Measurements from ENCODE around the gene CXCR1. TPM values are rescaled to one million over a fixed set of nuclear protein-coding genes. Genes with fewer than 3 reads are reported as not detected.
A peak's percentile ranks its signal among the peaks of the same experiment; 100 is the strongest.

Gene CXCR1
- total RNA-seq, 1 experiment from 2014 or later = not detected

DNA sequence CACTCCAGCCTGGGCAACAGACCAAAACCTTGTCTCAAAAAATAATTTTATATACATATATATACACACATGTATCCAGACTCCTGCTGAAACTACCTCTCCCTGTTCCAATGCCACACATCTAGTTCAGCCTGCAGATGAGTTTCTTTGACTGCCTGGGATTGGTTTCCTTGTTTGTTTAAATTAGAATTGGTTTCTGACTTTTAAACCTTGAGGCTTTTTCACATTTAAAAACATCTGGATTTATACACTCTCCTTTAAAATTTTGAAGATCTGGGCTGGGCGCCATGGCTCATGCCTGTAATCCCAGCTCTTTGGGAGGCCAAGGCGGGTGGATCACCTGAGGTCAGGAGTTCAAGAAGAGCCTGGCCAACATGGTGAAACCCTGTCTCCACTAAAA lies 21.8 kb upstream of the CXCR1 start:
- no peak for DNase-seq

DNA sequence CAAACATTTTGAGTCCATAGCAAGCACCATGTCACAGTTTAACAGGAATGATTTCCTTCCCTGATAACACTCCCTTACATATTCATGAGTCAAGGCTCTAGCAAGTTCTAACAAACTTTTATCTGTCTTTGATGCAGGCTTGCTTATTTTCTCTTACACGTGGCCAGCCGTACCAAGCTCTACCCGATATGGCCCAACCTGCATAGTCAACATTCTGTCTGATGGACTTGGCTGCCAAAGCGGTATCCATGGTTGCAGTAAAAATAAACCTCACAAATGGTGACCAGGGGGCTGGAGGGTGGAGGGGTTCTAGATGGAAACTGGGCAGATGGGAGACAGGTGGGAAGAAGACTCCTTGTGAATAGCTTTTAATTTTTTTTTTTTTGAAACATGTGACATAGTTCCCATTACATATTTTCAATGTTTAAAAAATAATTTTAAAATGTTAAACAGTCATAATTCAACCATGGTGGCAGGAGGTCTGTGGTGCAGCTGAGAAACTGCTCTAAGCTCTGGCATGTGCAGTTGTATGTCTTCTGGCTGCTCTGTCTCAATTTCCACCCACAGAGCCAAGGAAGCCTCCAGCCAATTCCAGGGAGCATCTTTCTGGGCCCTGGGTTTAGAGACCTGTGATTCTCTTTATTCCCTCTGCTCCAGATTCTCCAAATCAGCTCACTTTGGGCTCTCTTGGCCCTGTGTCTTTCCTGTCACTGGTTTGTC lies 20.7 kb upstream of the CXCR1 start:
- Histone ChIP-seq H3K36me3 (ENCODE audit: low read depth, low read length) (no peaks in the 10 kb centered on the region), H3K27ac (ENCODE audit: low read length) (no peak overlapping the region), H2AFZ (ENCODE audit: low read length) (no peak overlapping the region; the same call in 1 of the 2 replicates), H3K4me3 (ENCODE audit: low read length) (no peak overlapping the region), H3F3A (ENCODE audit: low read length, unreplicated experiment) (no peaks in the 10 kb centered on the region), H3K4me1 (ENCODE audit: insufficient read depth, low read length) (0 out of 2 replicates have a peak, but pooled peaks cover 4% of the 10 kb centered on the region), H3K4me2 (ENCODE audit: low read length) (no peak overlapping the region), H4K20me1 (ENCODE audit: low read length) (no peaks in the 10 kb centered on the region), H3K9me2 (replicated peaks; ENCODE audit: low read length) (no peaks in the 10 kb centered on the region), H3K79me2 (ENCODE audit: low read length) (no peaks in the 10 kb centered on the region), H3K9ac (ENCODE audit: low read length) (no peak overlapping the region), H3K27me3 (ENCODE audit: low read length) (peaks cover 8% of the 10 kb centered on the region), H3K9me3 (ENCODE audit: low read length) (no peaks in the 10 kb centered on the region)
- ATAC-seq (no peak), DNase-seq (no peak)
- intact Hi-C loops (cut with micrococcal nuclease) = loop anchor here (2.0 to 10.0 kb wide), 3 partner anchors 41 to 167 kb away; partner anchors contain the start of genes AAMP, CATIP and PNKD
- ChIA-PET POLR2A (ENCODE audit: unreplicated experiment) (no interaction called here), CTCF (no interaction called here)
- BruUV-seq (replicated peaks) = no TSS peak
- TF ChIP-seq EZH2 (IDR thresholded peaks at IDR 0.05; ENCODE audit: low read length, unreplicated experiment) (no peak), EZH2phosphoT487 (IDR thresholded peaks at IDR 0.05; ENCODE audit: borderline replicate concordance, low read length) (no peak)
- TF ChIP-seq, protein P1, sequence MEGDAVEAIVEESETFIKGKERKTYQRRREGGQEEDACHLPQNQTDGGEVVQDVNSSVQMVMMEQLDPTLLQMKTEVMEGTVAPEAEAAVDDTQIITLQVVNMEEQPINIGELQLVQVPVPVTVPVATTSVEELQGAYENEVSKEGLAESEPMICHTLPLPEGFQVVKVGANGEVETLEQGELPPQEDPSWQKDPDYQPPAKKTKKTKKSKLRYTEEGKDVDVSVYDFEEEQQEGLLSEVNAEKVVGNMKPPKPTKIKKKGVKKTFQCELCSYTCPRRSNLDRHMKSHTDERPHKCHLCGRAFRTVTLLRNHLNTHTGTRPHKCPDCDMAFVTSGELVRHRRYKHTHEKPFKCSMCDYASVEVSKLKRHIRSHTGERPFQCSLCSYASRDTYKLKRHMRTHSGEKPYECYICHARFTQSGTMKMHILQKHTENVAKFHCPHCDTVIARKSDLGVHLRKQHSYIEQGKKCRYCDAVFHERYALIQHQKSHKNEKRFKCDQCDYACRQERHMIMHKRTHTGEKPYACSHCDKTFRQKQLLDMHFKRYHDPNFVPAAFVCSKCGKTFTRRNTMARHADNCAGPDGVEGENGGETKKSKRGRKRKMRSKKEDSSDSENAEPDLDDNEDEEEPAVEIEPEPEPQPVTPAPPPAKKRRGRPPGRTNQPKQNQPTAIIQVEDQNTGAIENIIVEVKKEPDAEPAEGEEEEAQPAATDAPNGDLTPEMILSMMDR (conservative IDR thresholded peaks at IDR 0.05; ENCODE audit: low read depth, low read length) = no peak

More for the DNA sequence above, 21.8 kb upstream of the CXCR1 start:
- TF ChIP-seq EZH2 (IDR thresholded peaks at IDR 0.05; ENCODE audit: low read length, unreplicated experiment) (no peak), EZH2phosphoT487 (IDR thresholded peaks at IDR 0.05; ENCODE audit: borderline replicate concordance, low read length) (no peak)
- TF ChIP-seq, protein P1 (conservative IDR thresholded peaks at IDR 0.05; ENCODE audit: low read depth, low read length) = no peak
- H3K4me2 ChIP-seq (ENCODE audit: low read length) = no peak overlapping the region
- no peaks in the 10 kb centered on the region for H3K9me3 ChIP-seq (ENCODE audit: low read length)
- no peaks in the 10 kb centered on the region for H3F3A ChIP-seq (ENCODE audit: low read length, unreplicated experiment)
- POLR2A ChIA-PET (ENCODE audit: unreplicated experiment) = no interaction called here
- no peaks in the 10 kb centered on the region for H3K9me2 ChIP-seq (replicated peaks; ENCODE audit: low read length)
- CTCF ChIA-PET = no interaction called here
- H3K4me3 ChIP-seq (ENCODE audit: low read length) = no peak overlapping the region
- no TSS peak for BruUV-seq (replicated peaks)
- H3K36me3 ChIP-seq (ENCODE audit: low read depth, low read length) = no peaks in the 10 kb centered on the region
- no peaks in the 10 kb centered on the region for H4K20me1 ChIP-seq (ENCODE audit: low read length)
- intact Hi-C loops (cut with micrococcal nuclease) = loop anchor here (10.0 kb wide), 1 partner anchor 166 kb away; the partner anchor contains the start of gene CATIP
- no peak overlapping the region for H3K27ac ChIP-seq (ENCODE audit: low read length)
- H3K27me3 ChIP-seq (ENCODE audit: low read length) = peaks cover under 1% of the 10 kb centered on the region
- no peak overlapping the region for H2AFZ ChIP-seq (ENCODE audit: low read length)
- 0 out of 2 replicates have a peak, but pooled peaks cover 4% of the 10 kb centered on the region for H3K4me1 ChIP-seq (ENCODE audit: insufficient read depth, low read length)
- H3K9ac ChIP-seq (ENCODE audit: low read length) = no peak overlapping the region
- H3K79me2 ChIP-seq (ENCODE audit: low read length) = no peaks in the 10 kb centered on the region
- no peak for ATAC-seq

DNA sequence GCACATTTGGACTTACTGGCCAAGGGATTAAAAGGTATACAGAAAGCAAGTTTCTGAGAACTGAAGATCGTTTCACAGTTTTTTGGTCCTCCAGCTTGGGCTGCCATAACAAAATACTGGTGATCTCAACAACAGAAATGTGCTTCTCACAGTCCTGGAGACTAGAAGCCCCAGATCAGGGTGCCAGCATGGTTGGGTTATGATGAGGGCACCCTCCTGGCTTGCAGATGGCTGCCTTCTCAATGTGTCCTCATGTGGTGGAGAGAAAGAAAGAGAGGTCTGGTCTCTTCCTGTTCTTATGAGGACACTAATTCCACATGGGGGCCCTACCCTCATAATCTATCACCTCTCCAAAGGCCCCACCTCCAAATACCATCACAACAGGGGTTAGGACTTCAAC lies 20.1 kb upstream of the CXCR1 start:
- BruUV-seq (replicated peaks) = no TSS peak
- intact Hi-C loops (cut with micrococcal nuclease) = loop anchor here (1.0 to 10.0 kb wide), 6 partner anchors 29 to 209 kb away; partner anchors contain the start of genes AAMP, CATIP and PNKD

More for the DNA sequence above, 20.1 kb upstream of the CXCR1 start:
- Histone ChIP-seq H3K4me3 (ENCODE audit: low read length) (no peak overlapping the region), H3K4me2 (ENCODE audit: low read length) (peak overlapping the region; percentile 52), H3K36me3 (ENCODE audit: low read depth, low read length) (no peaks in the 10 kb centered on the region), H3K4me1 (ENCODE audit: insufficient read depth, low read length) (0 out of 2 replicates have a peak, but pooled peaks cover 4% of the 10 kb centered on the region), H4K20me1 (ENCODE audit: low read length) (no peaks in the 10 kb centered on the region), H3K79me2 (ENCODE audit: low read length) (no peaks in the 10 kb centered on the region), H3K9ac (ENCODE audit: low read length) (no peak overlapping the region), H2AFZ (ENCODE audit: low read length) (peak overlapping the region; percentile 91), H3F3A (ENCODE audit: low read length, unreplicated experiment) (no peaks in the 10 kb centered on the region), H3K27ac (ENCODE audit: low read length) (no peak overlapping the region), H3K9me2 (replicated peaks; ENCODE audit: low read length) (no peaks in the 10 kb centered on the region), H3K9me3 (ENCODE audit: low read length) (no peaks in the 10 kb centered on the region), H3K27me3 (ENCODE audit: low read length) (peaks cover 8% of the 10 kb centered on the region)
- ChIA-PET POLR2A (ENCODE audit: unreplicated experiment) (no interaction called here), CTCF (no interaction called here)
- DNase-seq (no peak), ATAC-seq (no peak)
- TF ChIP-seq, protein P1 (conservative IDR thresholded peaks at IDR 0.05; ENCODE audit: low read depth, low read length) = no peak
- TF ChIP-seq EZH2 (IDR thresholded peaks at IDR 0.05; ENCODE audit: low read length, unreplicated experiment) = no peak
- TF ChIP-seq EZH2phosphoT487 (IDR thresholded peaks at IDR 0.05; ENCODE audit: borderline replicate concordance, low read length) = no peak
